Astrocyte of the cerebellum (primary cell): ENCODE measurements around the gene EED.
A peak's percentile ranks its signal among the peaks of the same experiment; 100 is the strongest.

Experiments
- DNase-seq: peaks from one replicate; pipeline ENCODE4 v3.0.0-alpha.2; 2011; ENCODE audit warnings: low read depth
- H3K4me3 ChIP-seq: 2 replicates; pipeline ENCODE4 v1.5.1; 2011; ENCODE audit warnings: mild to moderate bottlenecking, low read depth, low read length, moderate library complexity
- CTCF ChIP-seq: IDR thresholded peaks from 2 replicates; pipeline ENCODE4 v1.5.1; 2012; ENCODE audit warnings: low read length, low read depth, moderate library complexity, mild to moderate bottlenecking; ENCODE audit errors: missing control alignments
- in situ Hi-C: cut with HindIII; loops from 2 replicates; pipeline ENCODE4 v1.10.0; 2017; ENCODE audit warnings: low sequenced_read_pairs

Gene EED

GRCh38 chr11:86237267-86237804 is 7.2 kb upstream of the EED start:
- TF ChIP-seq CTCF: no peak
- in situ Hi-C loops: no loop called here

GRCh38 chr11:86240164-86240563 is 4.4 kb upstream of the EED start:
- no peak for TF ChIP-seq CTCF
- in situ Hi-C loops: no loop called here
- DNase-seq: no peak
- no peak overlapping the region for H3K4me3 ChIP-seq

More at GRCh38 chr11:86237267-86237804, 7.2 kb upstream of the EED start:
- H3K4me3 ChIP-seq: no peak overlapping the region
- DNase-seq: no peak

- DNase-seq: no peak
- no peak overlapping the region for H3K4me3 ChIP-seq
- TF ChIP-seq CTCF: no peak
- in situ Hi-C loops: no loop called here
Observed at GRCh38 chr11:86241956-86242535, 2.5 kb upstream of the EED start.

GRCh38 chr11:86243396-86243795 is 1.2 kb upstream of the EED start:
- in situ Hi-C loops: no loop called here
- TF ChIP-seq CTCF: no peak
- no peak for DNase-seq
- H3K4me3 ChIP-seq: no peak overlapping the region

GRCh38 chr11:86244063-86244521 is 461 bp upstream of the EED start:
- peak overlapping the region; percentile 81 for H3K4me3 ChIP-seq
- DNase-seq: peak; percentile 77
- TF ChIP-seq CTCF: no peak
- in situ Hi-C loops: no loop called here

GRCh38 chr11:86245369-86246292 is 1.1 kb downstream of the EED start:
- no peak for DNase-seq
- H3K4me3 ChIP-seq: peak overlapping the region; percentile 81
- no peak for TF ChIP-seq CTCF
- in situ Hi-C loops: no loop called here
